Measurements from ENCODE around the gene NADK. TPM values are rescaled to one million over a fixed set of nuclear protein-coding genes. Genes with fewer than 3 reads are reported as not detected.

NADK gene
- total RNA-seq = 57.7 and 67.6 TPM in 2 replicates

GRCh38 chr1:1777950-1778662, at the start of gene NADK:
Gene NADK, minus strand, starts transcription at chr1:1778470. Its CDS starts 13,064 bp downstream, at chr1:1765406.

GRCh38 chr1:1724035-1724864, 54.0 kb downstream of the NADK start, which contains the start of gene CDK11A:
Gene CDK11A, minus strand, starts transcription at chr1:1724357. Its CDS starts 1,539 bp downstream, at chr1:1722818.

Other genes with a start within 250 kb of the NADK start
- 1.7 and 4.2 TPM in 2 replicates for gene TMEM240, start 237.8 kb downstream of the NADK start, total RNA-seq
- 76.4 and 79.6 TPM in 2 replicates for gene SSU72, start 203.6 kb downstream of the NADK start, total RNA-seq
- gene FNDC10, start 178.3 kb downstream of the NADK start, total RNA-seq = 2.5 and 2.6 TPM in 2 replicates
- gene MIB2, start 163.0 kb downstream of the NADK start, total RNA-seq = 32.9 and 55.5 TPM in 2 replicates
- 0.29 and 0.33 TPM in 2 replicates for gene MMP23B, start 146.3 kb downstream of the NADK start, total RNA-seq
- gene CDK11B, start 119.5 kb downstream of the NADK start, total RNA-seq = 7.5 and 7.7 TPM in 2 replicates
- 40.0 and 50.6 TPM in 2 replicates for gene SLC35E2B, start 85.7 kb downstream of the NADK start, total RNA-seq
- gene CDK11A, start 54.1 kb downstream of the NADK start, total RNA-seq = 11.3 and 16.7 TPM in 2 replicates
- gene GNB1, start 112.6 kb upstream of the NADK start, total RNA-seq = 137 and 158 TPM in 2 replicates
- gene CALML6, start 136.8 kb upstream of the NADK start, total RNA-seq = under 0.01 and 0.19 TPM in 2 replicates
- 0.48 and 0.65 TPM in 2 replicates for gene TMEM52, start 140.8 kb upstream of the NADK start, total RNA-seq
- gene CFAP74, start 225.3 kb upstream of the NADK start, total RNA-seq = not detected in 2 replicates
- gene GABRD, start 240.9 kb upstream of the NADK start, total RNA-seq = not detected in 2 replicates